ENCODE data around the gene ATP2C2.

GRCh38 chr16:84448444-84448843 lies 80.1 kb downstream of the ATP2C2 start:
- TF ChIP-seq, protein P1, sequence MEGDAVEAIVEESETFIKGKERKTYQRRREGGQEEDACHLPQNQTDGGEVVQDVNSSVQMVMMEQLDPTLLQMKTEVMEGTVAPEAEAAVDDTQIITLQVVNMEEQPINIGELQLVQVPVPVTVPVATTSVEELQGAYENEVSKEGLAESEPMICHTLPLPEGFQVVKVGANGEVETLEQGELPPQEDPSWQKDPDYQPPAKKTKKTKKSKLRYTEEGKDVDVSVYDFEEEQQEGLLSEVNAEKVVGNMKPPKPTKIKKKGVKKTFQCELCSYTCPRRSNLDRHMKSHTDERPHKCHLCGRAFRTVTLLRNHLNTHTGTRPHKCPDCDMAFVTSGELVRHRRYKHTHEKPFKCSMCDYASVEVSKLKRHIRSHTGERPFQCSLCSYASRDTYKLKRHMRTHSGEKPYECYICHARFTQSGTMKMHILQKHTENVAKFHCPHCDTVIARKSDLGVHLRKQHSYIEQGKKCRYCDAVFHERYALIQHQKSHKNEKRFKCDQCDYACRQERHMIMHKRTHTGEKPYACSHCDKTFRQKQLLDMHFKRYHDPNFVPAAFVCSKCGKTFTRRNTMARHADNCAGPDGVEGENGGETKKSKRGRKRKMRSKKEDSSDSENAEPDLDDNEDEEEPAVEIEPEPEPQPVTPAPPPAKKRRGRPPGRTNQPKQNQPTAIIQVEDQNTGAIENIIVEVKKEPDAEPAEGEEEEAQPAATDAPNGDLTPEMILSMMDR (IDR thresholded peaks at IDR 0.05), result no peak
- no peak for TF ChIP-seq EZH2 (IDR thresholded peaks at IDR 0.05; ENCODE audit: borderline replicate concordance, insufficient read depth, low read depth, low read length, poor library complexity, severe bottlenecking)

All from B cell (primary cell).